ENCODE measurements around the gene ZNF92. TPM values are rescaled to one million over a fixed set of nuclear protein-coding genes. Genes with fewer than 3 reads are reported as not detected.
"Not testable (repeated sequence)": the region's sequence is repeated elsewhere in the genome, so short reads cannot be mapped to it uniquely, and the experiment has no call there.

The ZNF92 gene
- total RNA-seq, 2 experiments from 2014 or later, result 15.3 to 17.3 TPM

DNA sequence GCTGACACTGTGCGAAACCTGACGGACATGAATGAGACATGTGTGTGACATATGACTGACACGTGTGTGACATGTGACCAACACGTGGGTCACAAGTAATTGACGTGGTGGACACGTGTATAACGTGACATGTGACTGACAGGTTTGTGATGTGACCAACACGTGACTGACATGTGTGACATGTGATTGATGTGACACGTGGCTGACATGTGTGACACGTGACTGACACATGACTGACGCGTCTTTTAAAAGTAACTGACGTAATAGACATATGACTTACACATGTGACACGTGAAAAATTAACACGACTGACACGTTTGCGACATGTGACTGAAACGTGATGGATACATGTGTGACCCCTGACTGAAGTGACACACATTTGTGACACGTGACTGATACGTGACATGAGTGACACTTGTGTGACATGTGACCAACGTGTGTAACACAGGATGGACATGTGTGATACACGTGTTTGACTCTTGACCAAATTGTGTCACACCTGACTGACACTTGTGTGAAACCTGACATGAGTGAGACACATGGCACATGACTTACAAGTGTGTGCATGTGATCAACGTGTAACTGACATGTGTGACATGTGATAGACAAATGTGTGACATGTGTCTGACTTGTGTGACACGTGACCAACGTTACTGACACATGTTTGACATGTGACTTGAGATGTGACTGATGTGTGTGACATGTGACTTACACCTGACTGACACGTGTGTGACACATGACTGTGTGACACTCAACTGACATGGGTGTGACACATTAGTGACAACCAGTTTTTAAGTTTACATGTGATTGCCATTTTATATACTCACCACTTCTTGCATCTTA is 56.9 kb downstream of the ZNF92 start:
- no peak for DNase-seq
- Mint-ChIP-seq H3K27me3 (ENCODE audit: low read depth) (no peaks in the 10 kb centered on the region), H3K9me3 (ENCODE audit: insufficient read depth) (peaks cover 23% of the 10 kb centered on the region), H3K4me1 (ENCODE audit: low read depth) (no peaks in the 10 kb centered on the region), H3K4me3 (no peak overlapping the region), H3K36me3 (ENCODE audit: low read depth) (peaks cover 6% of the 10 kb centered on the region), H3K27ac (no peak overlapping the region)
- ChIA-PET POLR2A (no interaction called here), CTCF (no interaction called here)
- no peak for ATAC-seq

DNA sequence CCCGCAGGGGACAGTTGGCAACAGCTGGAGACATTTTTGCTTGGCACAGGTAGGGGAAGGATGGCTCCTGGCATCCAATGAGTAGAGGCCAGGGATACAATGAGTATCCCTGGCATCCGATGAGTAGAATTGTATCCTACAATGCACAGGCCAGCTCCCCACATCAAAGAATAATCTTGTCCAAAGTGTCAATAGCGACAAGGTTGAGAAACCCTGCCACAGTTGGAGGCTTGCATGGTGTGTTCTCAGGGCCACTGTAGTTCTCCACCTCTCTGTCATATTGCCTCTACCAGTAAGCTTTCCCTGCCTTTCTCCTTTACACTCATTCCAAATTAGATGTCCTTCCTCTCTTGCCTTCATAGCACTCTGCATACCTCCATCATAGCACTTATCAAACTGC is 60.7 kb downstream of the ZNF92 start:
- Mint-ChIP-seq H3K4me1 (ENCODE audit: low read depth) (no peaks in the 10 kb centered on the region), H3K9me3 (ENCODE audit: insufficient read depth) (peaks cover 2% of the 10 kb centered on the region), H3K36me3 (ENCODE audit: low read depth) (peaks cover 3% of the 10 kb centered on the region), H3K27me3 (ENCODE audit: low read depth) (no peaks in the 10 kb centered on the region), H3K27ac (no peak overlapping the region), H3K4me3 (no peak overlapping the region)
- ATAC-seq, result no peak
- ChIA-PET CTCF (no interaction called here), POLR2A (no interaction called here)
- no peak for DNase-seq

DNA sequence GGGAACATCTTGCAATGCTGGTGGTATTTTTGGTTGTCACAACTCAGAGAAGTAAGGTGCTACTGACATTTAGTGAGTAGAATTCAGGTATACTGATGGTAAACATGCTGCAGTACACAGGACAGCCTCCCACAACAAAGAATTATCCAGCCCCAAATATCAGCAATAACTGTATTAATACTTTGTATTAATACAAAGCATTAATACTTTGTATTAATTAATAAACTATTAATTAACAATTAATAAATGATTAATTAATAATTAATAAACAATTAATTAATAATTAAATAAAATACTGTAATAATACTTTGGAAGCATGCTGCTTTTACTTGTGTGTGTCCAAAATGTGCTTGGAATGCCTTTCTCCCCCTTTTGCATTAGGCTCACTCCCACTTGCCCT is 62.5 kb downstream of the ZNF92 start:
- Mint-ChIP-seq H3K9me3 (ENCODE audit: insufficient read depth) (no peaks in the 10 kb centered on the region), H3K36me3 (ENCODE audit: low read depth) (no peaks in the 10 kb centered on the region), H3K4me3 (no peak overlapping the region), H3K27me3 (ENCODE audit: low read depth) (no peaks in the 10 kb centered on the region), H3K4me1 (ENCODE audit: low read depth) (no peaks in the 10 kb centered on the region), H3K27ac (no peak overlapping the region)
- CTCF ChIA-PET, result no interaction called here
- DNase-seq (no peak), ATAC-seq (no peak)
- POLR2A ChIA-PET, result no interaction called here

DNA sequence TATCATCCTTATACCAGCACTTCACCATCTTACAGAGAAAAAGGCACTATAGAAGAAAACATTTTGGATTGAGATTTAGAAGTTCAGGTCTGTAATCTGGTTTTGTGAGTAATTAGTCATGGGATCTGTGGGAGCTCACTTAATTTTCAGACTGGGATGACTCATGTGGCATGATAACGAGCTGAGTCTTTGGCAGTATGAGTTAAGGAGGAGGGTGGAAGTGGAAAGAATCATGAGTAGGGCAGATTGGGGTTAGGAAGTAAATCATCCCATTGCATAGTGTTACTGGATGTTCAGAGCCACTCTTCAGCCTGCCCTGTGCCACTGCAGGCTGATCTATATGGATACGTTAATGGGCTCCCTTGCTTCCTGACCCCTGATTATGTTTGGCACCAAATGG is 64.9 kb downstream of the ZNF92 start:
- H3K36me3 Mint-ChIP-seq (ENCODE audit: low read depth), result no peaks in the 10 kb centered on the region
- H3K4me3 Mint-ChIP-seq, result no peak overlapping the region
- no peaks in the 10 kb centered on the region for H3K4me1 Mint-ChIP-seq (ENCODE audit: low read depth)
- ChIA-PET POLR2A (no interaction called here), CTCF (no interaction called here)
- DNase-seq (no peak), ATAC-seq (no peak)
- peaks cover 3% of the 10 kb centered on the region for H3K27me3 Mint-ChIP-seq (ENCODE audit: low read depth)
- H3K9me3 Mint-ChIP-seq (ENCODE audit: insufficient read depth), result no peaks in the 10 kb centered on the region
- H3K27ac Mint-ChIP-seq, result no peak overlapping the region

DNA sequence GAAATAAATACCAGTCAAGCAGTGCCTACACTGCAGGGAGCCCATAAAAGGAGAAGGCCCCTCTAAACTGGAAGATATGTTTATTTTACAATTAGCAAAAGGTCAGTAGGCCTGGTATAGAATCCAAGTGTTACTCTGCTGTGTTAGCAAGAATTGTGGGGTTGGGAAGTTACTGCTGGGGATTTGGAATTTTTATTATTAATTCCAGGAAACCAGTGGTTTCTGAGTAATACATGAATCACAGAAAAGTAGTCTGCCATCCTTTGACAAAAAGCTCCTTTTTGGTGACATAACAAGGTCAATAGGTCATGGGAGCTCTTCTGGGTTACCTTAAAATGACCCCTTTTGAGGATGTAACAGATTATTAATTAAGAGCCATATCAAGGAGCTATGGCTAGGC is 67.4 kb downstream of the ZNF92 start:
- no peak for ATAC-seq
- H3K4me1 Mint-ChIP-seq (ENCODE audit: low read depth), result no peaks in the 10 kb centered on the region
- CTCF ChIA-PET, result no interaction called here
- H3K27me3 Mint-ChIP-seq (ENCODE audit: low read depth), result peaks cover 3% of the 10 kb centered on the region
- no peaks in the 10 kb centered on the region for H3K36me3 Mint-ChIP-seq (ENCODE audit: low read depth)
- no peak for DNase-seq
- H3K9me3 Mint-ChIP-seq (ENCODE audit: insufficient read depth), result no peaks in the 10 kb centered on the region
- no peak overlapping the region for H3K4me3 Mint-ChIP-seq
- POLR2A ChIA-PET, result interaction anchor here (0.9 kb wide), 1 partner anchor 68 kb away, joined by 3 read pairs; the partner anchor contains the start of gene ZNF92
- H3K27ac Mint-ChIP-seq, result no peak overlapping the region

DNA sequence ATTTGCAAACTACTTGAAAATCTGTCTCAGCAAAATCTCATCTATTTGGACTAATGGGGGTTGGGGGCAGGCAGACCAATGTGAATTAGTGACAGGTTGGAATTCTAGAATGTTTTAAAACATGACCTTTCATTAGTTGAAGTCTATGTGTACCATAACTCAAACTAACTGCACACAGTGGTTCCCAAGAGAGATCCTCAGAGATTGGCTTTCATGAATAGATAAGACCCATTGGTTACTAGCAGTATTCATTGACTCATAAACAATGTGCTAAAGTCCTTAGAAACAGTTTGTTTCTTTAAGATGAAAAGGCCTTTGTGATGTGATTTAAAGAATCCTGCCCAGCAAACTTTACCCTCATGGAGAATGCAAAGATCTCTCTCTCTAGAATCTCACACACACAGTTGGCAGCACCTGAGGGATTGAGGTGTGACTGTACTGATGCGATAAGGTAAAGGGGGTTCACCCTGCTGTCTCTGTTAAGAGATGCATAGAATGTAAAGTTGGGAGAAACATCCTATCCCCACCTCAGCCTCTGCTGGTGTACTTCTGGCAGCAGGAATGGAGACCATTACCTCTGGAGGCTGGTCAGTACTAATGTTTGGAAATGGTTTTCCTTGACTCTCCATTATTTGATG is 70.7 kb downstream of the ZNF92 start:
- H3K36me3 Mint-ChIP-seq (ENCODE audit: low read depth), result no peaks in the 10 kb centered on the region
- no peak overlapping the region for H3K27ac Mint-ChIP-seq
- DNase-seq (no peak), ATAC-seq (no peak)
- H3K9me3 Mint-ChIP-seq (ENCODE audit: insufficient read depth), result no peaks in the 10 kb centered on the region
- H3K27me3 Mint-ChIP-seq (ENCODE audit: low read depth), result peaks cover 3% of the 10 kb centered on the region
- no peaks in the 10 kb centered on the region for H3K4me1 Mint-ChIP-seq (ENCODE audit: low read depth)
- ChIA-PET CTCF (no interaction called here), POLR2A (no interaction called here)
- no peak overlapping the region for H3K4me3 Mint-ChIP-seq

DNA sequence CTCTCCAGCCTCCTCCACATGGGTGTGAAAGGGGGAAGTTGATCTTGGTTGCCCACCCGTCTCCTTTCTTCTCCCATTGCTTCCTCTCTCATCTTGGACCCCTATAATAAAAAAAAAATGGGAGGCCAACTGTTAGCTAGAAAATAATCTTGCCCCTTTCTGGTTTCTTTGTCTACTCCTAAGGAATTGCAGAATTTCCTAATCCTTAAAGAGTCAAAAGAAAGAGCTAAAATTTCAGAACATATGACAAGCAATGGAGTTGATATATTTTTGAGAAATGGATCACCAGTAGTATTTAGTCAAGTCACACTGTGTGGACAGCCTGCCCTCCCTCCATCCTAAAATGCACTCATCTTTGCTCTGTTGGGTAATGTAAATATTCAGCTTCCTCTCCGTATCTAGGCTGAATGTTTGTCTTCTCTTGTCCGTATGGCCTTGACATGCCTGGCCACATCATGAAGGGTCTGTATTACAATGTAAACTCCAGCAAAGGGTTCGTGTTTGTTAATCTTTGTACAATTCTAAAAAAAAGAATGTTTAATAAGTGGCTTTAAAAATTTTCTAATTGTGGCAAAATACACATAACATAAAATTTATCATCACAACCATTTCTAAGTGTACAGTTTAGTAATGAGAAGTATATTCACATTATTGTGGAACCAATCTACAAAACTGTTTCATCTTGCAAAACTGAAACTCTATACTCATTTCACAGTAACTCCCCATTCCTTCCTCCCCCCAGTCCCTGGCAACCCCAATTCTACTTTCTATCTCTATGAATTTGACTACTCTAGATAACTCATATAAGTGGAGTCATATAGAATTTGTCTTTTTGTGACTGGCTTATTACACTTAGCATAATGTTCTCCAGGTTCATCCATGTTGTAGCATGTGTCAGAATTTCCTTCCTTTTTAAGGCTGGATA is 71.5 kb downstream of the ZNF92 start:
- Mint-ChIP-seq H3K36me3 (ENCODE audit: low read depth) (no peaks in the 10 kb centered on the region), H3K4me3 (no peak overlapping the region), H3K27me3 (ENCODE audit: low read depth) (peaks cover 3% of the 10 kb centered on the region), H3K27ac (no peak overlapping the region), H3K4me1 (ENCODE audit: low read depth) (peaks cover 2% of the 10 kb centered on the region), H3K9me3 (ENCODE audit: insufficient read depth) (no peaks in the 10 kb centered on the region)
- DNase-seq (no peak), ATAC-seq (no peak)
- POLR2A ChIA-PET, result interaction anchor here (0.6 kb wide), 1 partner anchor 30 kb away, joined by 3 read pairs; no protein-coding TSS in a partner anchor
- CTCF ChIA-PET, result no interaction called here

DNA sequence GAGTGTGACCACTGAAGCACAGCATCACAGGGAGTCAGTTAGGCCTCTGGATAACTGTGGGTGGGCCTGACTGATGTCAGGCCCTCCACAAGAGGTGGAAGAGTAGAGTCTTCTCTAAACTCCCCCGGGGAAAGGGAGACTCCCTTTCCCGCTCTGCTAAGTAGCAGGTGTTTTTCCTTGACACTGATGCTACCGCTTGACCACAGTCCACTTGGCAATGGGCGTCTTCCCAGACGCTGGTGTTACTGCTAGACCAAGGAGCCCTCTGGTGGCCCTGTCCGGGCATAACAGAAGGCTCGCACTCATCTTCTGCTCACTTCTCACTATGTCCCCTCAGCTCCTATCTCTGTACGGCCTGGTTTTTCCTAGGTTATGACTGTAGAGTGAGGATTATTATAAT is 73.4 kb downstream of the ZNF92 start:
- H3K27ac Mint-ChIP-seq; H3K27me3 Mint-ChIP-seq (ENCODE audit: low read depth); H3K9me3 Mint-ChIP-seq (ENCODE audit: insufficient read depth); POLR2A ChIA-PET; H3K4me3 Mint-ChIP-seq; ATAC-seq; H3K4me1 Mint-ChIP-seq (ENCODE audit: low read depth); H3K36me3 Mint-ChIP-seq (ENCODE audit: low read depth): not testable (repeated sequence)
- DNase-seq, result peak; percentile 22
- CTCF ChIA-PET, result interaction anchor here (0.8 kb wide), 1 partner anchor 140 kb away, joined by 3 read pairs; no protein-coding TSS in a partner anchor

DNA sequence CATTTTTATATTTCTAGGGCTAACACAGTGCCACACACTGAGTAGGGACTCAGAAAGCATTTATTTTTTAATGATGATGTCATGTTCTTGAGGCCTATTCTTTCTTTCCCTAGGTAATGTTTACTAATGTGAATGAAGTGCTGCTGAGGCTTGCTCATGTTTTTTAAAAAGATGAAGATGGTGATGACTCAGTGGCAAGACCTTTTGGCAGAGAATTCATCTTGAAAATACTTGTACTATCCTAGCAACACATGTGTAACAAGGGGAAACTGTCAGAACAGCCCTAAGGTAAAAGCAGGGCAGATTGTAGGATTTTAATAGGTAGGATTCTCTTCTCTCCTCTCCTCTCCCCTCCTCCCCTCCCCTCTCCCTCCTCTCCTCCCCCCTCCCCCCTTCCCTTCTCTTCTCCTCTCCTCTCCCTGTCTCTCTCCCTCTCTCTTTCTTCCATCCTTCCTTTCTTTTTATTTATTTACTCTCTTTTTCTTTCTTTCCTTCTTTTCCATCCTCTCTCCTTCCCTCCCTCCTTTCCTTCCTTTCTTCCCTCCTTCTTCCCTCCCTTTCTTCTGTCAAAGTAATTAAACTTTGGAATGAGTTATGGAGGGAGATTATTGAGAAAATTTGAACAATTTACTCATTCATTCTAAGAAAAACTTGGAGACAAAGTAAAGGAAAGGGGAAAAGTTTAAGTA is 75.3 kb downstream of the ZNF92 start:
- DNase-seq, result no peak
- H3K36me3 Mint-ChIP-seq (ENCODE audit: low read depth), result no peaks in the 10 kb centered on the region
- POLR2A ChIA-PET, result no interaction called here
- H3K4me3 Mint-ChIP-seq, result no peak overlapping the region
- H3K9me3 Mint-ChIP-seq (ENCODE audit: insufficient read depth), result no peaks in the 10 kb centered on the region
- CTCF ChIA-PET, result no interaction called here
- no peak overlapping the region for H3K27ac Mint-ChIP-seq
- H3K27me3 Mint-ChIP-seq (ENCODE audit: low read depth), result peaks cover 10% of the 10 kb centered on the region
- peaks cover 2% of the 10 kb centered on the region for H3K4me1 Mint-ChIP-seq (ENCODE audit: low read depth)
- ATAC-seq, result no peak

DNA sequence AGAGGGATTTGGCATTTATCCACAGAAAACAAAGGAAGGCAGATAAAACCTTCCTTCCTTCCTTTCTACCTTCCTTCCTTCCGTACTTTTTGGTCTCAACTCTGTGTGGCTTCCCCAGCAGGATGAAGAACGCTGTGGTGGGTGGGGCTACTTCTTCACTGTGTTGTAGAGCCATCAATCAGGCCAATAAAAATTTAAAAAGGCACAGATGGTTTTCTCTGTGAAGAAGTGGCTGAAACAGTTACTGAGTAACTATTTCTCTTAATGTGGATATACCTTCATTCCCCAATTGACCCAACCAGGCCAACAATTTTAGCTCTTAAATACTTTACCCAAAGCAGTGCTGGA is 75.8 kb downstream of the ZNF92 start:
- ChIA-PET POLR2A (no interaction called here), CTCF (no interaction called here)
- DNase-seq, result no peak
- Mint-ChIP-seq H3K4me3 (no peak overlapping the region), H3K27ac (no peak overlapping the region), H3K4me1 (ENCODE audit: low read depth) (peaks cover 2% of the 10 kb centered on the region), H3K27me3 (ENCODE audit: low read depth) (peaks cover 15% of the 10 kb centered on the region), H3K9me3 (ENCODE audit: insufficient read depth) (no peaks in the 10 kb centered on the region), H3K36me3 (ENCODE audit: low read depth) (no peaks in the 10 kb centered on the region)
- no peak for ATAC-seq
